ENCODE measurements around the gene GOLIM4. TPM values are rescaled to one million over a fixed set of nuclear protein-coding genes. Genes with fewer than 3 reads are reported as not detected.

GOLIM4 gene
- total RNA-seq, 1 experiment from 2014 or later: 35.4 TPM

DNA sequence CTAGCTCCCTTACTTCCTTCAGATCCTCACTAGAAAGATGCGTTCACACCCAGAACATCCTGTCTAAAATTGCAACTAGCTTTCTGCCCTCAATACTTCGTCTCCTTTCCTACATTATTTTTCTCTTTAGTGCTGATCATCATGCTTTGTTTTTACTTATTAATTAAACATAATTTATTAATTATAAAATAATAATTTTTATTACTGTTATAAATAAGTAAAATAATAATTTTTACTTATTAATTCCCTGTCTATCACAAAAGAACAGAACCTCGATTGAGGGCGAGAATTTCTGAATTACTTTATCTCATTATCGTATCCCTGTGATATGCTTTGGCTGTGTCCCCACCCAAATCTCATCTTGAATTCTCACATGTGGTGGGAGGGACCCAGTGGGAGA, 41.3 kb downstream of the GOLIM4 start:
- BruUV-seq (replicated peaks): no TSS peak
- in situ Hi-C loops (cut with HindIII; ENCODE audit: low pct_unique_long_range_greater_than_20kb, low sequenced_read_pairs) (no loop called here), intact Hi-C loops (cut with micrococcal nuclease; ENCODE audit: unreplicated experiment) (no loop called here)
- no peaks in the 10 kb centered on the region for H3K4me1 ChIP-seq (ENCODE audit: control insufficient read depth, insufficient read depth, low read length)
- ChIA-PET CTCF (no interaction called here), POLR2A (no interaction called here)
- H3K9me3 ChIP-seq (ENCODE audit: control insufficient read depth, insufficient read depth, low read depth, low read length): no peaks in the 10 kb centered on the region
- no peaks in the 10 kb centered on the region for H3K36me3 ChIP-seq (ENCODE audit: control insufficient read depth, insufficient read depth, low read length)
- no peak for ATAC-seq
- no peak overlapping the region for H3K27ac ChIP-seq (ENCODE audit: low read length)
- no peak for DNase-seq (ENCODE audit: low read depth, low spot score)
- H3K27me3 ChIP-seq (ENCODE audit: control insufficient read depth, insufficient read depth, low read length): no peaks in the 10 kb centered on the region
- H3K4me3 ChIP-seq (ENCODE audit: low read depth in 2 of 2, low read length in 2 of 2): no peak overlapping the region
- TF ChIP-seq, protein P1, sequence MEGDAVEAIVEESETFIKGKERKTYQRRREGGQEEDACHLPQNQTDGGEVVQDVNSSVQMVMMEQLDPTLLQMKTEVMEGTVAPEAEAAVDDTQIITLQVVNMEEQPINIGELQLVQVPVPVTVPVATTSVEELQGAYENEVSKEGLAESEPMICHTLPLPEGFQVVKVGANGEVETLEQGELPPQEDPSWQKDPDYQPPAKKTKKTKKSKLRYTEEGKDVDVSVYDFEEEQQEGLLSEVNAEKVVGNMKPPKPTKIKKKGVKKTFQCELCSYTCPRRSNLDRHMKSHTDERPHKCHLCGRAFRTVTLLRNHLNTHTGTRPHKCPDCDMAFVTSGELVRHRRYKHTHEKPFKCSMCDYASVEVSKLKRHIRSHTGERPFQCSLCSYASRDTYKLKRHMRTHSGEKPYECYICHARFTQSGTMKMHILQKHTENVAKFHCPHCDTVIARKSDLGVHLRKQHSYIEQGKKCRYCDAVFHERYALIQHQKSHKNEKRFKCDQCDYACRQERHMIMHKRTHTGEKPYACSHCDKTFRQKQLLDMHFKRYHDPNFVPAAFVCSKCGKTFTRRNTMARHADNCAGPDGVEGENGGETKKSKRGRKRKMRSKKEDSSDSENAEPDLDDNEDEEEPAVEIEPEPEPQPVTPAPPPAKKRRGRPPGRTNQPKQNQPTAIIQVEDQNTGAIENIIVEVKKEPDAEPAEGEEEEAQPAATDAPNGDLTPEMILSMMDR (IDR thresholded peaks at IDR 0.05): no peak

DNA sequence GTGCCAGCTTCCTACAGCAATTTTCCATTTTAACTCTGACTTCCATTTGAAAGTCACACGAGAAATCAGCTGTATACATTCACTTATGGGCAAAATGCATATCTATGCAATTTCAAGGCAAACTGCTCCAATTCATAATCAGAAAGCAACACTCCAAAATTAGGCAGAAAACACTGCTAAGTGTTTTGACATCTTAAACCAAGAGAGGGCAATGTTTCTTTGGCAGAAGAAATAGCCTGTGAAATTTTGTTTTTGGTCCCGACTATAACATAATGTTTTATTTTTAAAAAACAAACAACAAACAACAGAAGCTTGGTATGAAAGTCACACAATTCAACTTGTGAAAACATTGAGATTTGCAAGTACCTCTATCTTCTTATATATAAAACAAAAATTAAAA, 42.6 kb downstream of the GOLIM4 start:
- no peak overlapping the region for H3K4me3 ChIP-seq (ENCODE audit: low read depth in 2 of 2, low read length in 2 of 2)
- no peak for DNase-seq (ENCODE audit: low read depth, low spot score)
- H3K27me3 ChIP-seq (ENCODE audit: control insufficient read depth, insufficient read depth, low read length): no peaks in the 10 kb centered on the region
- BruUV-seq (replicated peaks): no TSS peak
- ChIA-PET CTCF (interaction anchor here (0.6 to 1.2 kb wide), 2 partner anchors 112 to 311 kb away, joined by 5 to 7 read pairs; no protein-coding TSS in a partner anchor), POLR2A (no interaction called here)
- in situ Hi-C loops (cut with HindIII; ENCODE audit: low pct_unique_long_range_greater_than_20kb, low sequenced_read_pairs) (no loop called here), intact Hi-C loops (cut with micrococcal nuclease; ENCODE audit: unreplicated experiment) (no loop called here)
- H3K27ac ChIP-seq (ENCODE audit: low read length): no peak overlapping the region
- TF ChIP-seq SIN3A (IDR thresholded peaks at IDR 0.05; ENCODE audit: borderline replicate concordance, insufficient read depth, low read depth, low read length): no peak
- TF ChIP-seq, protein P1 (IDR thresholded peaks at IDR 0.05): peak; percentile 19; the same call in 1 of the 2 replicates
- H3K36me3 ChIP-seq (ENCODE audit: control insufficient read depth, insufficient read depth, low read length): no peaks in the 10 kb centered on the region
- no peaks in the 10 kb centered on the region for H3K9me3 ChIP-seq (ENCODE audit: control insufficient read depth, insufficient read depth, low read depth, low read length)
- no peak for ATAC-seq
- H3K4me1 ChIP-seq (ENCODE audit: control insufficient read depth, insufficient read depth, low read length): no peaks in the 10 kb centered on the region

DNA sequence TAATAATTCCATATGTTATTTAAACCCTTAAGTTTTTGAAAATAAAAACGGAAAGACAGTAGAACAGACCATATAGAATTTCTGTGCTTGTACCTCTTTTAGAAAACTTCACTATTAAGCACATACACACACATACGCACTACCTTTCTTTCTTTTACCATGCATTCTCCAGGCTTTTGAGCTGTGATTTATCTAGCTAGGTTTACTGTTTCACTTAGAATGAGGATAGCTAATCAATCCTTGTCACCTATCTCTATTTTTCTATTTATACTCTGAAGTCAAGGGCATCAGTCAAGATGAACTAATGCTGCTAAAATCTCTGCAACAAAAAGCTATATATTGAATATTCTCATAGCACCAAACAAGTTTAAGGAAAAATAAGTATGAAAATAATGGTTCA, 43.2 kb downstream of the GOLIM4 start:
- H3K27me3 ChIP-seq (ENCODE audit: control insufficient read depth, insufficient read depth, low read length): no peaks in the 10 kb centered on the region
- DNase-seq (ENCODE audit: low read depth, low spot score) (no peak), ATAC-seq (no peak)
- CTCF ChIA-PET: interaction anchor here (0.6 to 1.2 kb wide), 2 partner anchors 113 to 312 kb away, joined by 5 to 7 read pairs; no protein-coding TSS in a partner anchor
- TF ChIP-seq REST (IDR thresholded peaks at IDR 0.05; ENCODE audit: insufficient read depth in 1 of 2, low read depth in 2 of 2, low read length in 1 of 2) (no peak), POLR2AphosphoS5 (IDR thresholded peaks at IDR 0.05; ENCODE audit: low read depth, low read length) (no peak), SIN3A (IDR thresholded peaks at IDR 0.05; ENCODE audit: borderline replicate concordance, insufficient read depth, low read depth, low read length) (no peak), TCF7L2 (IDR thresholded peaks at IDR 0.05; ENCODE audit: low read depth, low read length) (no peak)
- TF ChIP-seq, protein P1 (IDR thresholded peaks at IDR 0.05): no peak
- H3K4me3 ChIP-seq (ENCODE audit: low read depth in 2 of 2, low read length in 2 of 2): no peak overlapping the region
- H3K27ac ChIP-seq (ENCODE audit: low read length): no peak overlapping the region
- H3K4me1 ChIP-seq (ENCODE audit: control insufficient read depth, insufficient read depth, low read length): no peaks in the 10 kb centered on the region
- BruUV-seq (replicated peaks): no TSS peak
- POLR2A ChIA-PET: no interaction called here
- intact Hi-C loops (cut with micrococcal nuclease; ENCODE audit: unreplicated experiment) (no loop called here), in situ Hi-C loops (cut with HindIII; ENCODE audit: low pct_unique_long_range_greater_than_20kb, low sequenced_read_pairs) (no loop called here)
- H3K9me3 ChIP-seq (ENCODE audit: control insufficient read depth, insufficient read depth, low read depth, low read length): no peaks in the 10 kb centered on the region
- H3K36me3 ChIP-seq (ENCODE audit: control insufficient read depth, insufficient read depth, low read length): no peaks in the 10 kb centered on the region

Data from Panc1 (cell line).